Natural killer cell (primary cell): ENCODE data around the gene C1QL3. TPM values are rescaled to one million over a fixed set of nuclear protein-coding genes. Genes with fewer than 3 reads are reported as not detected.

Source experiments
- ATAC-seq, 3 donors: fragments of 150-1000 bp in 2 of 3; fragments of 200-7000 bp in 1 of 3; cut with Tn5 transposase; 1 replicate in 1 of 3; 2 replicates in 2 of 3; pipeline ENCODE4 v1.10.0; 2021; ENCODE audit warnings: mild to moderate bottlenecking in 2 of 3, moderate library complexity in 2 of 3
- DNase-seq, 2 donors: peaks; one replicate each; pipeline versions ENCODE4 v3.0.0 to v3.0.0-alpha.2; 2013 to 2021; ENCODE audit warnings: mixed read lengths in 1 of 2
- H3K27ac ChIP-seq: one replicate; pipeline ENCODE4 v1.5.1; 2013; ENCODE audit warnings: mild to moderate bottlenecking, low read length
- H3K27me3 ChIP-seq: one replicate; pipeline ENCODE4 v1.6.1; 2013; ENCODE audit warnings: low read length; ENCODE audit not compliant: control insufficient read depth, insufficient read depth
- H3K36me3 ChIP-seq: one replicate; pipeline ENCODE4 v1.6.1; 2013; ENCODE audit warnings: low read length; ENCODE audit not compliant: control insufficient read depth, insufficient read depth
- H3K4me1 ChIP-seq: one replicate; pipeline ENCODE4 v1.6.1; 2013; ENCODE audit warnings: low read length; ENCODE audit not compliant: control insufficient read depth, insufficient read depth
- H3K4me3 ChIP-seq: one replicate; pipeline ENCODE4 v1.5.1; 2013; ENCODE audit warnings: low read length
- H3K9me3 ChIP-seq: one replicate; pipeline ENCODE4 v1.6.1; 2013; ENCODE audit warnings: low read length; ENCODE audit not compliant: control insufficient read depth, insufficient read depth
- H3K27ac Mint-ChIP-seq, 2 donors: one replicate each; pipeline ENCODE4 v1.8.0; 2022; ENCODE audit warnings: mild to moderate bottlenecking in 2 of 2, mixed read lengths in 2 of 2, moderate library complexity in 1 of 2
- H3K27me3 Mint-ChIP-seq, 2 donors: one replicate each; pipeline ENCODE4 v1.8.0; 2022; ENCODE audit warnings: low read depth in 2 of 2, mixed read lengths in 2 of 2
- H3K36me3 Mint-ChIP-seq: one replicate; pipeline ENCODE4 v1.8.0; 2022; ENCODE audit warnings: mixed read lengths
- H3K4me1 Mint-ChIP-seq, 2 donors: one replicate each; pipeline ENCODE4 v1.8.0; 2022; ENCODE audit warnings: mixed read lengths in 2 of 2
- H3K4me3 Mint-ChIP-seq: one replicate; pipeline ENCODE4 v1.8.0; 2022; ENCODE audit warnings: mild to moderate bottlenecking, moderate library complexity, mixed read lengths
- H3K9me3 Mint-ChIP-seq, 2 donors: one replicate each; pipeline ENCODE4 v1.8.0; 2022; ENCODE audit warnings: mixed read lengths in 2 of 2
- WGBS: methylation state at CpG from one replicate; pipeline ENCODE4 v1.1.7; 2013; ENCODE audit warnings: missing lambda C conversion rate; ENCODE audit not compliant: insufficient coverage; 5-methylcytosine and 5-hydroxymethylcytosine counted together
- intact Hi-C: fragments of 100-400 bp; cut with micrococcal nuclease; formaldehyde crosslinking; loops from one replicate; pipeline ENCODE4 v1.14.2; 2022
- total RNA-seq, 4 donors: library from RNA; stranded (reverse); fragments of 120-200 nt in 1 of 4; gene quantifications; one replicate each; pipeline versions ENCODE4 v1.2.3 to v1.2.4, GENCODE V29; 2013 to 2022
- TF ChIP-seq, protein P1 (sequence below): fragments of 200-600 bp; IDR thresholded peaks from one replicate; pipeline ENCODE4 v1.8.0; 2022; ENCODE audit warnings: antibody characterized with exemption

Gene C1QL3
- total RNA-seq, 3 donors from 2014 or later (not counting 1 experiment from before 2014, with no cell fraction given): 0.29 TPM; not detected in 2

DNA sequence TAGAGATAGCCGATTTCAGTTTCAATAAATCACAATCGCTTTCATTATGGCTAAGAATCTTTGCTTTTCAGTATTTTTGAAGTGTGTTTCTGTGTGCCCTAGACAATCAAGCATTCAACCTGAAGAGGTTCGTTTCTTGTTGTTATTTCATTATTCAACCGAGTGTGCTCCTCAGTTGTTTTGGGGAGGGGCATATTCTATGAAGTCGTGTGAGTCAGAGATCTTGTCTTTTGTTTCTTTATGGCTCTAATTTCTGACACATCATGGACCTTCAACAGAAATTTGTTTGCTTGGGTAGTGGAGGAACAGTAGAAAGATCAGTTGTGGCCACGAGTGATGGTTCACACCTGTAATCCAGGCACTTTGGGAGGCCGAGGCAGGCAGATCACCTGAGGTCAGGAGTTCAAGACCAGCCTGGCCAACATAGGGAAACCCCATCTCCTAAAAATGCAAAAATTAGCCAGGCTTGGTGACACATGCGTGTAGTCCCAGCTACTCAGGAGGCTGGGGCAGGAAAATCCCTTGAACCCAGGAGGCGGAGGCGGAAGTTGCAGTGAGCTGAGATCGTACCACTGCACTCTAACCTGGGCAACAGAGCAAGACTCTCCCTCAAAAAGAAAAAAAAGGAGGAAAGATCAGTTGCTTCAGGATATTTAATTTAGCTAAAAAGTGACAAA, 38.3 kb downstream of the C1QL3 start:
- Histone ChIP-seq H3K27me3 (no peaks in the 10 kb centered on the region), H3K27ac (no peak overlapping the region), H3K4me3 (no peak overlapping the region), H3K9me3 (no peaks in the 10 kb centered on the region), H3K4me1 (no peaks in the 10 kb centered on the region), H3K36me3 (peaks cover 11% of the 10 kb centered on the region)
- no peak for ATAC-seq
- Mint-ChIP-seq H3K27me3 (no peaks in the 10 kb centered on the region), H3K4me1 (peaks cover 13 to 31% of the 10 kb centered on the region in 2 donors), H3K4me3 (no peak overlapping the region), H3K36me3 (no peaks in the 10 kb centered on the region), H3K27ac (no peak overlapping the region), H3K9me3 (no peaks in the 10 kb centered on the region)
- 87% methylated on average over 11 of the region's 11 CpGs for WGBS
- intact Hi-C loops: no loop called here
- TF ChIP-seq, protein P1, sequence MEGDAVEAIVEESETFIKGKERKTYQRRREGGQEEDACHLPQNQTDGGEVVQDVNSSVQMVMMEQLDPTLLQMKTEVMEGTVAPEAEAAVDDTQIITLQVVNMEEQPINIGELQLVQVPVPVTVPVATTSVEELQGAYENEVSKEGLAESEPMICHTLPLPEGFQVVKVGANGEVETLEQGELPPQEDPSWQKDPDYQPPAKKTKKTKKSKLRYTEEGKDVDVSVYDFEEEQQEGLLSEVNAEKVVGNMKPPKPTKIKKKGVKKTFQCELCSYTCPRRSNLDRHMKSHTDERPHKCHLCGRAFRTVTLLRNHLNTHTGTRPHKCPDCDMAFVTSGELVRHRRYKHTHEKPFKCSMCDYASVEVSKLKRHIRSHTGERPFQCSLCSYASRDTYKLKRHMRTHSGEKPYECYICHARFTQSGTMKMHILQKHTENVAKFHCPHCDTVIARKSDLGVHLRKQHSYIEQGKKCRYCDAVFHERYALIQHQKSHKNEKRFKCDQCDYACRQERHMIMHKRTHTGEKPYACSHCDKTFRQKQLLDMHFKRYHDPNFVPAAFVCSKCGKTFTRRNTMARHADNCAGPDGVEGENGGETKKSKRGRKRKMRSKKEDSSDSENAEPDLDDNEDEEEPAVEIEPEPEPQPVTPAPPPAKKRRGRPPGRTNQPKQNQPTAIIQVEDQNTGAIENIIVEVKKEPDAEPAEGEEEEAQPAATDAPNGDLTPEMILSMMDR: no peak
- DNase-seq: no peak

DNA sequence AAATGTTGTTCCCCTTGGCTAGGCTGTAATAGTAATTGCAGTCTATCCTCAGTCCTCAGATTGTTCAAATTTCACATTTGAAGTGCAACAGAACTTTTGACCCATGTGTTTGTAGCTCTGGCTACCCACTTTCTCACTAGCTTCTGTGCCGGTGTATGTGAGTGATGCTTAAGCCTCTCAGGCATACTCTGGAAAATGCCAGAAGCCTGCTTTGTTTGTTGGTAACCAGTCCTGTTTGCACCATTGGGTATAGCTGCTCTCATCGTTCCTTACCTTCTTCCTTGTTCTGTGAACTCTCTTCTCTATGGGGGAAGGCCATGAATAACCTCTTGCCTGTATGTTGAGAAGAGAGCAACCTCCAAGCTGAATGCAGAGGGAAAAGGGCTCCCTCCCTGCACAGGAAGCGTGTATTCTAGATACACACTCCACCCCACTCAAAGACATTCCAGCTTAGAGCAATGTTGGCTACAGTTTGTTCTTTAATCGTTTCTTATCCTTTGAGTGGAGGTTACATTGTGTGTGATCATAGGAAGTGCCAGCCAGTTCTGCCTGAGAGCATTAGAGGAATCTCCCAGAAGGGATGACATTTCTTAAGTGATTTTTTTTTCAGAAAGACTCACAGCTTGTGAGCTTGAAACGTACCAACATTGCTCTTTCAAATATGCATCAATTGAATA, 40.5 kb downstream of the C1QL3 start:
- Histone ChIP-seq H3K4me3 (no peak overlapping the region), H3K27me3 (no peaks in the 10 kb centered on the region), H3K9me3 (no peaks in the 10 kb centered on the region), H3K36me3 (no peaks in the 10 kb centered on the region), H3K4me1 (no peaks in the 10 kb centered on the region), H3K27ac (no peak overlapping the region)
- no peak for ATAC-seq
- no peaks in the 10 kb centered on the region for H3K36me3 Mint-ChIP-seq
- no peaks in the 10 kb centered on the region for H3K27me3 Mint-ChIP-seq
- H3K4me3 Mint-ChIP-seq: no peak overlapping the region
- TF ChIP-seq, protein P1: no peak
- no peaks in the 10 kb centered on the region for H3K9me3 Mint-ChIP-seq
- peaks cover 13 to 26% of the 10 kb centered on the region in 2 donors for H3K4me1 Mint-ChIP-seq
- intact Hi-C loops: no loop called here
- WGBS: 89% methylated on average over 4 of the region's 5 CpGs
- no peak overlapping the region for H3K27ac Mint-ChIP-seq
- DNase-seq: no peak

DNA sequence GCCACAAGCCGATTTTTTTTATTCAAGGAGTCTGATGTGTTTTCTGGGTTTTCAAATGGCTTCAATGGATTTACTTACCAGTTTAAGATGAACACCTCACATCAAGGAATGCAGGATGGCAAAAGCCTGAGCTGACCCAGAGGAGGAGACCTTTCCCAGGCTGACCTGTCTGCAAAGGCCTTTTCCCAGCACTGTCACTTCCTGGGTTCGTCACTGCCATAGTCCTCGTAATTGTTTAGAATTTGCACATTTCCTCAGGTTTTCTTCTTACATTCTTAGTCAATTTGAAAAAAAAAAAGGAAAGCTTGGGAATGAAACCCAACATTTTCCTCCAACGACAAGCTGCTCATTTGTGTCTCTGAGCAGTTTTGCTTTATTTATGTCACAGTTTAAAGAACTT, 42.9 kb downstream of the C1QL3 start:
- TF ChIP-seq, protein P1: no peak
- Mint-ChIP-seq H3K27ac (no peak overlapping the region), H3K36me3 (no peaks in the 10 kb centered on the region)

More for the DNA sequence above, 42.9 kb downstream of the C1QL3 start:
- Histone ChIP-seq H3K4me1 (no peaks in the 10 kb centered on the region), H3K27me3 (no peaks in the 10 kb centered on the region), H3K27ac (no peak overlapping the region), H3K36me3 (no peaks in the 10 kb centered on the region), H3K4me3 (no peak overlapping the region), H3K9me3 (no peaks in the 10 kb centered on the region)
- Mint-ChIP-seq H3K4me3 (no peak overlapping the region), H3K27me3 (no peaks in the 10 kb centered on the region), H3K9me3 (no peaks in the 10 kb centered on the region), H3K4me1 (peaks cover 13 to 20% of the 10 kb centered on the region in 2 donors)
- ATAC-seq (no peak), DNase-seq (no peak)
- WGBS: 95% methylated on average over 4 of the region's 4 CpGs
- intact Hi-C loops: no loop called here
